Neural cell (in vitro differentiated cells): ENCODE data around the gene CCNL2. TPM values are rescaled to one million over a fixed set of nuclear protein-coding genes. Genes with fewer than 3 reads are reported as not detected.
"Not testable (repeated sequence)": the region's sequence is repeated elsewhere in the genome, so short reads cannot be mapped to it uniquely, and the experiment has no call there.

Source experiments
- H2AFZ ChIP-seq: fragments of 200-600, 300-800 bp; sonication (generic), shearing (Covaris generic); 2 replicates; pipeline ENCODE4 v1.6.0; 2014; ENCODE audit warnings: low read depth, mild to moderate bottlenecking, antibody characterized with exemption, low read length, moderate library complexity
- H3F3A ChIP-seq: fragments of 200-600 bp; shearing (Covaris generic); 2 replicates; pipeline ENCODE4 v1.6.1; 2016; ENCODE audit warnings: mild to moderate bottlenecking, moderate library complexity, mixed read lengths, antibody characterized with exemption, low read length; ENCODE audit not compliant: insufficient read depth, poor library complexity, severe bottlenecking
- H3K27ac ChIP-seq: fragments of 200-600, 300-800 bp; sonication (generic), shearing (Covaris generic); 2 replicates; pipeline ENCODE4 v1.5.1; 2014; ENCODE audit warnings: mild to moderate bottlenecking, low read length, moderate library complexity
- H3K27me3 ChIP-seq: fragments of 300-800, 200-600 bp; sonication (generic), shearing (Covaris generic); 2 replicates; pipeline ENCODE4 v1.6.0; 2014; ENCODE audit warnings: mild to moderate bottlenecking, low read depth, low read length, moderate library complexity; ENCODE audit not compliant: insufficient read depth
- H3K36me3 ChIP-seq: fragments of 300-800, 200-600 bp; sonication (generic), shearing (Covaris generic); 2 replicates; pipeline ENCODE4 v1.5.1; 2014; ENCODE audit warnings: mild to moderate bottlenecking, antibody characterized with exemption, low read length, moderate library complexity; ENCODE audit not compliant: insufficient read depth
- H3K4me2 ChIP-seq: fragments of 300-800, 200-600 bp; sonication (generic), shearing (Covaris generic); 2 replicates; pipeline ENCODE4 v1.6.0; 2014; ENCODE audit warnings: mild to moderate bottlenecking, low read length
- H3K4me3 ChIP-seq: fragments of 300-800, 200-600 bp; sonication (generic), shearing (Covaris generic); 2 replicates; pipeline ENCODE4 v1.5.1; 2014; ENCODE audit warnings: mild to moderate bottlenecking, low read length, moderate library complexity
- H3K79me2 ChIP-seq: fragments of 200-600 bp; shearing (Covaris generic); replicated peaks from 2 replicates; pipeline ENCODE4 v1.6.0; 2014; ENCODE audit warnings: mild to moderate bottlenecking, low read length, moderate library complexity; ENCODE audit not compliant: insufficient read depth
- H3K9ac ChIP-seq: fragments of 300-800, 200-600 bp; sonication (generic), shearing (Covaris generic); 2 replicates; pipeline ENCODE4 v1.6.1; 2016; ENCODE audit warnings: mild to moderate bottlenecking, low read length, mixed read lengths
- H3K9me2 ChIP-seq: fragments of 200-600 bp; shearing (Covaris generic); 2 replicates; pipeline ENCODE4 v1.6.1; 2016; ENCODE audit warnings: mild to moderate bottlenecking, low read length, mixed read lengths; ENCODE audit not compliant: insufficient read depth
- H3K9me3 ChIP-seq: fragments of 200-600, 300-800 bp; sonication (generic), shearing (Covaris generic); 2 replicates; pipeline ENCODE4 v1.6.1; 2016; ENCODE audit warnings: mild to moderate bottlenecking, mixed run types, low read length, moderate library complexity, mixed read lengths
- H4K20me1 ChIP-seq: fragments of 200-600 bp; shearing (Covaris generic); 2 replicates; pipeline ENCODE4 v1.6.1; 2016; ENCODE audit warnings: mild to moderate bottlenecking, mixed run types; ENCODE audit not compliant: insufficient read depth
- CTCF ChIP-seq: fragments of 450-650 bp; IDR thresholded peaks from 2 replicates; pipeline ENCODE4 v1.5.1; 2014; ENCODE audit warnings: antibody characterized with exemption, mild to moderate bottlenecking, moderate library complexity; ENCODE audit not compliant: poor library complexity, severe bottlenecking
- EP300 ChIP-seq: fragments of 450-650 bp; conservative IDR thresholded peaks from 2 replicates; pipeline ENCODE4 v1.6.1; 2014; ENCODE audit warnings: antibody characterized with exemption, mild to moderate bottlenecking, moderate library complexity; ENCODE audit not compliant: poor library complexity, severe bottlenecking
- EZH2 ChIP-seq: fragments of 200-600, 300-800 bp; shearing (Covaris generic), sonication (generic); IDR thresholded peaks from 2 replicates; pipeline ENCODE4 v1.6.1; 2014; ENCODE audit warnings: antibody characterized with exemption, low read length, borderline replicate concordance, mild to moderate bottlenecking; ENCODE audit not compliant: insufficient read depth, poor library complexity, severe bottlenecking
- MXI1 ChIP-seq: fragments of 450-650 bp; conservative IDR thresholded peaks from 2 replicates; pipeline ENCODE4 v1.6.1; 2014; ENCODE audit warnings: antibody characterized with exemption, mild to moderate bottlenecking; ENCODE audit not compliant: poor library complexity, severe bottlenecking
- POLR2AphosphoS5 ChIP-seq: IDR thresholded peaks from 2 replicates; pipeline ENCODE4 v1.6.1; 2012
- RAD21 ChIP-seq: fragments of 450-650 bp; conservative IDR thresholded peaks from 2 replicates; pipeline ENCODE4 v1.6.1; 2014; ENCODE audit warnings: antibody characterized with exemption, mild to moderate bottlenecking, moderate library complexity
- REST ChIP-seq: IDR thresholded peaks from 2 replicates; pipeline ENCODE4 v1.6.1; 2012; ENCODE audit warnings: borderline replicate concordance
- SMC3 ChIP-seq: fragments of 450-650 bp; conservative IDR thresholded peaks from 2 replicates; pipeline ENCODE4 v1.6.1; 2014; ENCODE audit warnings: antibody characterized with exemption, mild to moderate bottlenecking, moderate library complexity; ENCODE audit not compliant: poor library complexity
- TAF1 ChIP-seq: IDR thresholded peaks from 2 replicates; pipeline ENCODE4 v1.6.1; 2012; ENCODE audit warnings: low read depth
- polyA plus RNA-seq: library from polyadenylated mRNA; depleted of rRNA; stranded (reverse); fragments of >200 nt; gene quantifications from 2 replicates; pipeline ENCODE4 v1.2.3, GENCODE V29; 2014

CCNL2 gene
- polyA plus RNA-seq, 1 donor from 2014 or later: 696 TPM

GRCh38 chr1:1428967-1429366, 29.8 kb upstream of the CCNL2 start:
- not testable (repeated sequence) for H3K36me3 ChIP-seq, H3K27ac ChIP-seq, H3K79me2 ChIP-seq, H3K9me2 ChIP-seq, H3K9me3 ChIP-seq, H3K27me3 ChIP-seq, H4K20me1 ChIP-seq, H3K4me2 ChIP-seq, H3F3A ChIP-seq, H3K9ac ChIP-seq, H3K4me3 ChIP-seq, H2AFZ ChIP-seq

GRCh38 chr1:1428174-1428573, 29.0 kb upstream of the CCNL2 start:
- H3K4me2 ChIP-seq: no peak overlapping the region
- H3K27me3 ChIP-seq: no peaks in the 10 kb centered on the region
- H3K27ac ChIP-seq: no peak overlapping the region
- H3K36me3 ChIP-seq: no peaks in the 10 kb centered on the region
- no peak for TF ChIP-seq TAF1
- no peak for TF ChIP-seq EP300
- TF ChIP-seq POLR2AphosphoS5: no peak
- TF ChIP-seq CTCF: no peak
- TF ChIP-seq REST: no peak
- no peak for TF ChIP-seq EZH2
- no peak for TF ChIP-seq RAD21
- no peak for TF ChIP-seq SMC3
- TF ChIP-seq MXI1: no peak
- no peaks in the 10 kb centered on the region for H4K20me1 ChIP-seq
- H3K4me3 ChIP-seq: no peak overlapping the region
- no peak overlapping the region for H2AFZ ChIP-seq
- H3K9ac ChIP-seq: no peak overlapping the region
- no peaks in the 10 kb centered on the region for H3F3A ChIP-seq
- no peaks in the 10 kb centered on the region for H3K9me3 ChIP-seq
- no peaks in the 10 kb centered on the region for H3K9me2 ChIP-seq
- H3K79me2 ChIP-seq: no peaks in the 10 kb centered on the region

- TF ChIP-seq MXI1 (no peak), EZH2 (no peak), CTCF (no peak), EP300 (no peak), TAF1 (no peak), SMC3 (no peak), REST (no peak), POLR2AphosphoS5 (no peak), RAD21 (no peak)
- H3K4me3 ChIP-seq: peak overlapping the region; percentile 43
- H3K79me2 ChIP-seq: no peaks in the 10 kb centered on the region
- no peak overlapping the region for H3K27ac ChIP-seq
- no peak overlapping the region for H2AFZ ChIP-seq
- peak overlapping the region; percentile 56 for H3K9ac ChIP-seq
- H3F3A ChIP-seq: no peaks in the 10 kb centered on the region
- no peaks in the 10 kb centered on the region for H4K20me1 ChIP-seq
- H3K9me2 ChIP-seq: no peaks in the 10 kb centered on the region
- no peaks in the 10 kb centered on the region for H3K9me3 ChIP-seq
- H3K27me3 ChIP-seq: no peaks in the 10 kb centered on the region
- H3K4me2 ChIP-seq: no peak overlapping the region
- no peaks in the 10 kb centered on the region for H3K36me3 ChIP-seq
Observed at GRCh38 chr1:1427820-1428148, 28.6 kb upstream of the CCNL2 start.
